ENCODE results near the gene AMFR.

Gene AMFR

GRCh38 chr16:56362057-56362655 is 63.2 kb downstream of the AMFR start:
- TF ChIP-seq ZFX (IDR thresholded peaks at IDR 0.05; ENCODE audit: borderline replicate concordance): no peak
- TF ChIP-seq, protein P1, sequence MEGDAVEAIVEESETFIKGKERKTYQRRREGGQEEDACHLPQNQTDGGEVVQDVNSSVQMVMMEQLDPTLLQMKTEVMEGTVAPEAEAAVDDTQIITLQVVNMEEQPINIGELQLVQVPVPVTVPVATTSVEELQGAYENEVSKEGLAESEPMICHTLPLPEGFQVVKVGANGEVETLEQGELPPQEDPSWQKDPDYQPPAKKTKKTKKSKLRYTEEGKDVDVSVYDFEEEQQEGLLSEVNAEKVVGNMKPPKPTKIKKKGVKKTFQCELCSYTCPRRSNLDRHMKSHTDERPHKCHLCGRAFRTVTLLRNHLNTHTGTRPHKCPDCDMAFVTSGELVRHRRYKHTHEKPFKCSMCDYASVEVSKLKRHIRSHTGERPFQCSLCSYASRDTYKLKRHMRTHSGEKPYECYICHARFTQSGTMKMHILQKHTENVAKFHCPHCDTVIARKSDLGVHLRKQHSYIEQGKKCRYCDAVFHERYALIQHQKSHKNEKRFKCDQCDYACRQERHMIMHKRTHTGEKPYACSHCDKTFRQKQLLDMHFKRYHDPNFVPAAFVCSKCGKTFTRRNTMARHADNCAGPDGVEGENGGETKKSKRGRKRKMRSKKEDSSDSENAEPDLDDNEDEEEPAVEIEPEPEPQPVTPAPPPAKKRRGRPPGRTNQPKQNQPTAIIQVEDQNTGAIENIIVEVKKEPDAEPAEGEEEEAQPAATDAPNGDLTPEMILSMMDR (IDR thresholded peaks at IDR 0.05): no peak
- H3K27ac ChIP-seq: no peak overlapping the region

DNA sequence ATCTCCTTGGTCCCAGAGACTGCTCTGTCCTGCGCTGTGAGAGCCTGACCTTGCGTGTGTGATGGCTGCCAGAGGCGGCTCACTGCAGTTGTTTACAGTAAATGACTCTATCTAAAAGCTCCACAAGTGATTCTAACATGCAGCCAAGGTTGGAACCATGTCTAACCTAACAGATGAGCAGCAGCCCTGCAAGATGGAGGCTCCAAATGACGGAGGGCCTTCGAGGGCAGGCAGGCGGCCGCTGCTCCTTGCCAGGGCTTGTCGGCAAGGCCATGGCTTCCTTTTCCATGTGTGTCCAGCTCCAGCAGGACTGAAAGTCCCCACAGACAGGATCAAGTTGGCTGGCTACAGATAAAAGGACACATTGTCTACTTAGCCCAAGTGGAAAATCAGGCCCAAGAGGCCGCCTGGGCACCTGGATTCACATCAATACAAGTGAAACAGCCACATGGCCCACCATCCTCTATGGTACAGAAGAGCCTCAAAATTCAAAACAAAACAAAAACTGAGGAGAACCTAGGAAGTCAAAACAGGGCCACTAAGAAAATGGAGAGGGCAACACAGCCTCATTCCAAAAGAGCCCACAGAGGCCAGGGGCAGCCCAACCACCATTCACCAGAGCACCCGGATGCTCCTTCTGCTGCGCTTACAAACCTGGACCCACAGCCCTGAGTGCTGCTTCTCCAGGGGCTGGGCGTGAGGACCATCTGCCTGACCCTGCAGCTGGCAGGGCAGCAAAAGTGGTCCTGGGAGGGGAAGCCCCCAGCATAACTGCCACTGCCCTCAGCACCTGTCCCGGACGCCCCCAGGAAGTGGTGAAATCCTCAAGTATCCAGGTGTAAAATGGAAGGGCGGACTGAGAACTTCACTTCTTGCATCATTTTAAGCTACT is 65.0 kb downstream of the AMFR start:
- TF ChIP-seq, protein P1 (IDR thresholded peaks at IDR 0.05): no peak
- no peak for TF ChIP-seq ZFX (IDR thresholded peaks at IDR 0.05; ENCODE audit: borderline replicate concordance)
- H3K27ac ChIP-seq: no peak overlapping the region

DNA sequence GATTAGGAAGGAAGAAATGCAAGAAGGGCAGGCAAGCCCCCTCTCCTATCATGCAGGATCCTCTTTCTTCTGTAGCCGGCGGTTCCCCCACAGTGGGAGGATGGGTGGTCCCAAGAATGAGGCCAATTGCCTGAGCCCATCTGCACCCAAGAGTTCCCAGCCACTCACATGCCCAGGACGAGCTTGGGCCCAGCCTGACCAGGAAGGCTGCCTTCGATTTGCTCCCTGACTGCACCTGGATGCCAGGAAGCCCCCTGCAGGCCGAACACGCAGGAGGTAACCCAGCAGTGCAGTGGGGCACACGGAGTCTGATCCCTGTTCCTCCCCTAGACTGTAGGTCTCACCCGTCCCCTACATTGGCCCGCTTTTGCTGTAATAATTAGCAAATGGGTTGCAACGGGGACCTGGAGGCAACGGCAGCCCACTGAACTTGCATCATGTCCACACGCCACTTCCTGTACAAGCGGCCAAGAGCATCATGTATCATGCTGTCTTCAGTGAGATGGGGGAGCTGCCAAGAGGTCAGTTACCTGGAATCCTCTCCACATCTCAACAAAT is 67.5 kb downstream of the AMFR start:
- H3K27ac ChIP-seq: no peak overlapping the region
- TF ChIP-seq ZFX (IDR thresholded peaks at IDR 0.05; ENCODE audit: borderline replicate concordance): no peak
- TF ChIP-seq, protein P1 (IDR thresholded peaks at IDR 0.05): 0 out of 2 replicates have a peak, but pooled peaks have one; percentile 4

DNA sequence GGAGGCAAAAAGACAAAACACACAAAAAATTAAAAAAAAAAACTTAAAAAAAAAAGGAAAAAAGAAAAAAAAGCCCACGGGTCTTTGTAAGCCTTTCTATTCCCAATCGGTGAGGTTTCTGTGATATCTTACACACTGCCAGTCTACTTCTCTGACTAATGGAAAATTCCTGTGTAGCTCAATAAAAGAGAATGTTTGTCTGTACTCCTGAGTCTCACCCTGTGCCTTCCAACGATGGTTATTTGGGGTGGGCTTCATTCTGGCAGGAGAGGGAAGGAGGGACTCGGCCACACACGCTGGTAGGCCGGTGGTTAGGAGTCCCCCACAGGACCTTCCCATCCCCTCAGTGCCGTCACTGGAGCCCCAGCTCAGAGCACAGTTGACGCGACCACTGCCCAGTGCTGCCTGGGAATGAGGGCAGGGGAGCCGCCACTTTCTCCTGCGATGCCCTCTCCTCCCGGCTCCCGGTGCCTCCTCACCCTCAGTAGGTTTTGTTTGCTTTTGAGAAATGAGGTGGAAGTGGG is 68.0 kb downstream of the AMFR start:
- H3K27ac ChIP-seq: no peak overlapping the region

DNA sequence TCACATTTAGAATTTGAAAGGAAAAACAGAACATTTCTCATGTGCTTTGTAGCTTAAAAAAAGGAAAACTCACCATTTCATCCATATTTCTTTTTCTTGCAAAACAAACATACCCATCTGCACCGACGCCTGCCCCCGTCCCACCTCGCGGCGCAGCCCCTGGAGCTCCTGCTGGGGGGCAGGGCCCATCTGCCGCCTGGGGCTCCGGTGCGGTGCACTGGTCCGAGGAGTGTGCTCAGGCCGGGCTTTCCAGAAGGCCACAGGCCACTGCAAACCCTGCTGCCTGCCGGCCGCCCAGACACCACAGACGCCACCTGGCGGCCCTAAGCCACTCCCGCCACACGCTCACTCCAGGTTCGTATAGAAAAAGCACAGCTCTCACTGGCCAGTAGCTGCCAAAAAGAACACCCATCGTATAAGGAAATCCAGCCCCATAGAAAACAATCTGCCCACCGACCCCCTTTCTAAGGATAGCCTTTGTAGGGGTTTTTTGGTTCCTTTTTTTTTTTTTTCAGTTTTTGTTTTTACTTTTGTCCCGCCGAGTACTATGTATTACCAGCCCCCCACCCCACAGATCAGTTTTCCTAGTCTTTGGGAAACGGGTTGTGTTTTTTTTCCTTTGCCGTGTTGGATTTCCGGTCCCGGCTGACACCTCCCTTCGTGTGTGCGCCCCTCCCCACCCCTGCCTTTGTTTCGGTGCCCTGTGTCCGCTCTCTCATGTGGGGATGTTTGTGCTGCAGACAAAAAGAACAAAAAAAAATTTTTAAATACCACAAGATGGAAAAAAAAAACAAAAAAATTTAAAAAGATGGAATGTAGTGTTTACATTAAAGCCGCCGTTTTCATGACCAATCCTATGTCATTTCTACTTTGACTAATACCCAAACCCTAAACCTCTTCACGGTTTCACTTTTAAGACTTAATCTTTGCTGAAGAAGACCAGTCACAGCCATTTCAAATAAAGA is 68.8 kb downstream of the AMFR start:
- TF ChIP-seq ZFX (IDR thresholded peaks at IDR 0.05; ENCODE audit: borderline replicate concordance): no peak
- TF ChIP-seq, protein P1 (IDR thresholded peaks at IDR 0.05): peak; percentile 97
- no peak overlapping the region for H3K27ac ChIP-seq

More for the DNA sequence above, 68.0 kb downstream of the AMFR start:
- TF ChIP-seq, protein P1 (IDR thresholded peaks at IDR 0.05): no peak
- no peak for TF ChIP-seq ZFX (IDR thresholded peaks at IDR 0.05; ENCODE audit: borderline replicate concordance)

DNA sequence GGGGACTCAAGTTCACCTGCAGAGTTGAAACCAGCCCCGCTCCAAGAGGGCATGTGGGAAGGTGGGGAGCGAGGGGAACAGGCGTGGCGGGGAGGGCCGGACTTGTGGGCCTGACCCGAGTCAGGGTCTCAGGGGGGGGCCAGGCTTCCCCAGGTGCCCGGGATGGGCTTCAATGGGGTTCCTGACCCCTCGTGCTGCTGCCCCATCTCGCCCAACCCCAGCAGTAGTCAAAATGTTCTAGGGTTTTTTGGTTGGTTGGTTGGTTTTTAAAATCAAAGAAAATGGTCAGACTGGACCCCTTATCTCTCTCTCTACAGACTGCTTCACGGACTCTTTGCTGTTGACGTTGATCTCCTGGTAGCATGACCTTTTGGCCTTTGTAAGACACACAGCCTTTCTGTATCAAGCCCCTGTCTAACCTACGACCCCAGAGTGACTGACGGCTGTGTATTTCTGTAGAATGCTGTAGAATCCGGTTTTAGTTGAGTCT is 69.5 kb downstream of the AMFR start:
- TF ChIP-seq, protein P1 (IDR thresholded peaks at IDR 0.05): no peak
- TF ChIP-seq ZFX (IDR thresholded peaks at IDR 0.05; ENCODE audit: borderline replicate concordance): no peak
- H3K27ac ChIP-seq: no peak overlapping the region

All from 22Rv1 (cell line).